ENCODE measurements around the gene TEC.

TEC gene

DNA sequence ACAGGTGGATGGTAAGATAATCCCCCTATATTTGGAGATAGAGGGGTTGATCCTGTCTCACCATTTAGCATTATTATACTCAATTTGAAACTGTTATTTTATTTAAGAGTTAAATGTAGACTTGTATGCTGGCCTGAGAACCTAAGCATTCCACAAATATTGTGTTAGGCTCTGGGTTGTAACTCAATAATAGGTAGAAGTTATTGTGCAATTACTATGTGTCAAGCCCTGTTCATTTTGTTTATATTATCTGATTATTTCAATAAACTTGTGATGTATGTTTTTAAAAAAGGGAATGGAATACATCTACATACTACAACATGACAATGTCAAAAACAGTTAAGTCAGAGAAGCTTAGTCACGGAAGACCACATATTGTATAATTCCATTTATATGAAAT lies 122.0 kb downstream of the TEC start:
- Histone ChIP-seq H3K9me3 (ENCODE audit: control insufficient read depth, low read length) (no peaks in the 10 kb centered on the region), H3K27me3 (ENCODE audit: control insufficient read depth, insufficient read depth, low read length) (no peaks in the 10 kb centered on the region), H3K36me3 (ENCODE audit: control insufficient read depth, insufficient read depth, low read length) (no peaks in the 10 kb centered on the region), H2AFZ (no peak overlapping the region), H3K9ac (no peak overlapping the region), H3K79me2 (no peaks in the 10 kb centered on the region), H3K4me1 (no peaks in the 10 kb centered on the region), H3K4me2 (ENCODE audit: low read length) (no peak overlapping the region), H3K4me3 (ENCODE audit: low read depth, low read length) (no peak overlapping the region), H3K27ac (no peak overlapping the region)
- TF ChIP-seq, protein P1, sequence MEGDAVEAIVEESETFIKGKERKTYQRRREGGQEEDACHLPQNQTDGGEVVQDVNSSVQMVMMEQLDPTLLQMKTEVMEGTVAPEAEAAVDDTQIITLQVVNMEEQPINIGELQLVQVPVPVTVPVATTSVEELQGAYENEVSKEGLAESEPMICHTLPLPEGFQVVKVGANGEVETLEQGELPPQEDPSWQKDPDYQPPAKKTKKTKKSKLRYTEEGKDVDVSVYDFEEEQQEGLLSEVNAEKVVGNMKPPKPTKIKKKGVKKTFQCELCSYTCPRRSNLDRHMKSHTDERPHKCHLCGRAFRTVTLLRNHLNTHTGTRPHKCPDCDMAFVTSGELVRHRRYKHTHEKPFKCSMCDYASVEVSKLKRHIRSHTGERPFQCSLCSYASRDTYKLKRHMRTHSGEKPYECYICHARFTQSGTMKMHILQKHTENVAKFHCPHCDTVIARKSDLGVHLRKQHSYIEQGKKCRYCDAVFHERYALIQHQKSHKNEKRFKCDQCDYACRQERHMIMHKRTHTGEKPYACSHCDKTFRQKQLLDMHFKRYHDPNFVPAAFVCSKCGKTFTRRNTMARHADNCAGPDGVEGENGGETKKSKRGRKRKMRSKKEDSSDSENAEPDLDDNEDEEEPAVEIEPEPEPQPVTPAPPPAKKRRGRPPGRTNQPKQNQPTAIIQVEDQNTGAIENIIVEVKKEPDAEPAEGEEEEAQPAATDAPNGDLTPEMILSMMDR (IDR thresholded peaks at IDR 0.05), result no peak

GRCh38 chr4:48141048-48141447 lies 128.6 kb downstream of the TEC start:
- H3K4me1 ChIP-seq, result no peaks in the 10 kb centered on the region
- no peaks in the 10 kb centered on the region for H3K79me2 ChIP-seq
- H3K27me3 ChIP-seq (ENCODE audit: control insufficient read depth, insufficient read depth, low read length), result no peaks in the 10 kb centered on the region
- no peaks in the 10 kb centered on the region for H3K36me3 ChIP-seq (ENCODE audit: control insufficient read depth, insufficient read depth, low read length)
- H3K27ac ChIP-seq, result no peak overlapping the region
- H3K9ac ChIP-seq, result no peak overlapping the region
- TF ChIP-seq, protein P1 (IDR thresholded peaks at IDR 0.05), result peak; percentile 32
- H2AFZ ChIP-seq, result no peak overlapping the region
- H3K4me3 ChIP-seq (ENCODE audit: low read depth, low read length), result no peak overlapping the region
- H3K9me3 ChIP-seq (ENCODE audit: control insufficient read depth, low read length), result no peaks in the 10 kb centered on the region
- H3K4me2 ChIP-seq (ENCODE audit: low read length), result no peak overlapping the region

DNA sequence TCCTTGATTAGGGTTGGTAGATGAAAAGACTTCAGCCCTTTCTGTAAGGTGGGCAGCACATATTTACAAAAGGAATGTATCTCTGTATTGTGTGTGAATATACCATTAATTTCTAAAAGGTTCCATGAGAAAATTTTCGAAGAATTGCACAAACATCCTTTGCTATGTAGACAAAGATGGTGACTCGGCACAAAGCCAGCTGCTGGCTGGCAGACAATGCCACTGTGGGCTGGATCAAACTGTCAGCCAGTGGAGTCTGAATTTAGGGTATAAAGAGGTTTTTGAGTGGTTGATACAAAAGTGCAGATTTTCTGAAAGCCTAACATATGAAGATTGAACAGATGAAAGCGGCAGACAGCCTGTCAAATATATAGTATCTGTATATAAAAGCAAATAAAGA lies 129.9 kb downstream of the TEC start:
- Histone ChIP-seq H3K4me1 (no peaks in the 10 kb centered on the region), H3K27ac (no peak overlapping the region), H3K79me2 (no peaks in the 10 kb centered on the region), H3K4me2 (ENCODE audit: low read length) (no peak overlapping the region), H3K9ac (no peak overlapping the region), H3K27me3 (ENCODE audit: control insufficient read depth, insufficient read depth, low read length) (no peaks in the 10 kb centered on the region), H3K4me3 (ENCODE audit: low read depth, low read length) (no peak overlapping the region), H2AFZ (no peak overlapping the region), H3K36me3 (ENCODE audit: control insufficient read depth, insufficient read depth, low read length) (no peaks in the 10 kb centered on the region), H3K9me3 (ENCODE audit: control insufficient read depth, low read length) (no peaks in the 10 kb centered on the region)
- TF ChIP-seq, protein P1 (IDR thresholded peaks at IDR 0.05), result no peak

DNA sequence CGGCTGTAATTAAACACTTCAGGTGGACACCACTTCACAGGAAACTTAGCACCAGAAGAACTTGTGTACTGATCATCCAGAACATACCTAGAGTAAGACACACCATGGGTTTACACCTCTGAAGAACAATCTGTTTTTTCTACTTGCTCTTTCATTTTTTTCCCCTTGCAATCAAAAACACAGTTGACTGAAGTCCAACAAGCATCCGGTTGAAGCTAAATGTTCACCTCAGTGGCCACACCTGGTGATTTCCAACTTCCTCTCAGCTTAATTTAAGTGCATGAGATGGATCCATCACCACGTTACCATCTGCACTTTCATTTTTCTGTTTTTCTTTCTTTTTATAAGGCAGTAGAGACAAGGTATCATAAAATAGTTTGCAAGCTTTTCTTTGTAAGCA lies 130.7 kb downstream of the TEC start:
- Histone ChIP-seq H3K9ac (no peak overlapping the region), H3K4me1 (no peaks in the 10 kb centered on the region), H3K4me3 (ENCODE audit: low read depth, low read length) (no peak overlapping the region), H3K4me2 (ENCODE audit: low read length) (no peak overlapping the region), H3K27me3 (ENCODE audit: control insufficient read depth, insufficient read depth, low read length) (no peaks in the 10 kb centered on the region), H2AFZ (no peak overlapping the region), H3K36me3 (ENCODE audit: control insufficient read depth, insufficient read depth, low read length) (no peaks in the 10 kb centered on the region), H3K27ac (no peak overlapping the region), H3K79me2 (no peaks in the 10 kb centered on the region), H3K9me3 (ENCODE audit: control insufficient read depth, low read length) (no peaks in the 10 kb centered on the region)
- TF ChIP-seq, protein P1 (IDR thresholded peaks at IDR 0.05), result no peak

- no peak overlapping the region for H3K27ac ChIP-seq
- no peaks in the 10 kb centered on the region for H3K4me1 ChIP-seq
- TF ChIP-seq, protein P1 (IDR thresholded peaks at IDR 0.05), result no peak
- no peaks in the 10 kb centered on the region for H3K27me3 ChIP-seq (ENCODE audit: control insufficient read depth, insufficient read depth, low read length)
- H3K4me2 ChIP-seq (ENCODE audit: low read length), result no peak overlapping the region
- H3K36me3 ChIP-seq (ENCODE audit: control insufficient read depth, insufficient read depth, low read length), result no peaks in the 10 kb centered on the region
- no peaks in the 10 kb centered on the region for H3K79me2 ChIP-seq
- no peak overlapping the region for H2AFZ ChIP-seq
- no peaks in the 10 kb centered on the region for H3K9me3 ChIP-seq (ENCODE audit: control insufficient read depth, low read length)
- H3K4me3 ChIP-seq (ENCODE audit: low read depth, low read length), result no peak overlapping the region
- no peak overlapping the region for H3K9ac ChIP-seq
Observed at GRCh38 chr4:48138511-48138910, 131.1 kb downstream of the TEC start.
